AG04449 (cell line): ENCODE measurements around the gene PLA2R1.

Experiments used
- CTCF ChIA-PET: fragments of 350-600 bp; formaldehyde crosslinking; extraction: SDS; loops from one replicate; lab custom pipeline; 2021; ENCODE audit warnings: antibody characterized with exemption; lab: Yijun Ruan, JAX
- POLR2A ChIA-PET: fragments of 400-600, 350-600 bp; formaldehyde crosslinking; extraction: SDS; loops from one replicate; lab custom pipeline; 2020; ENCODE audit warnings: antibody characterized with exemption, inconsistent platforms; lab: Yijun Ruan, JAX
- DNase-seq: peaks from one replicate; pipeline ENCODE4 v3.0.0-alpha.2; 2010; ENCODE audit warnings: low read depth, low spot score
- H3K4me3 ChIP-seq: 2 replicates; pipeline ENCODE4 v1.5.1; 2011; ENCODE audit warnings: low read depth, mild to moderate bottlenecking, control low read depth, low read length
- CTCF ChIP-seq: IDR thresholded peaks from one replicate; pipeline ENCODE4 v1.5.1; 2011; ENCODE audit warnings: mild to moderate bottlenecking, moderate library complexity, low read length, control low read depth, inconsistent platforms; ENCODE audit not compliant: insufficient read depth; ENCODE audit errors: missing control alignments

The PLA2R1 gene

GRCh38 chr2:160062292-160063005, at the start of gene PLA2R1:
TSS of gene PLA2R1 (minus strand) at chr2:160062615. CDS start at chr2:160062403, 212 bp downstream.
- H3K4me3 ChIP-seq, result peak within 1 kb of the TSS; percentile 67
- CTCF ChIA-PET, result interaction anchor here (0.8 kb wide), 1 partner anchor 16 kb away, joined by 3 read pairs; no protein-coding TSS in a partner anchor

GRCh38 chr2:160110674-160111239, 48.3 kb upstream of the PLA2R1 start:
- POLR2A ChIA-PET, result interaction anchor here (1.0 kb wide), 1 partner anchor 159 kb away, joined by 3 read pairs; no protein-coding TSS in a partner anchor
- CTCF ChIA-PET, result interaction anchor here (0.6 to 4.7 kb wide), 53 partner anchors 10 to 952 kb away, joined by 3 to 68 read pairs (median 5); no protein-coding TSS in a partner anchor

More at GRCh38 chr2:160062292-160063005, at the start of gene PLA2R1:
- POLR2A ChIA-PET, result no interaction called here
- no peak for TF ChIP-seq CTCF
- no peak for DNase-seq

GRCh38 chr2:160109939-160110673, 47.7 kb upstream of the PLA2R1 start:
- no peak overlapping the region for H3K4me3 ChIP-seq
- TF ChIP-seq CTCF, result peak; percentile 67
- CTCF ChIA-PET, result interaction anchor here (0.6 to 4.7 kb wide), 60 partner anchors 10 to 953 kb away, joined by 3 to 68 read pairs (median 5); partner anchors contain the start of gene ITGB6
- POLR2A ChIA-PET, result interaction anchor here (1.0 kb wide), 1 partner anchor 160 kb away, joined by 3 read pairs; no protein-coding TSS in a partner anchor
- DNase-seq, result peak; percentile 31

More at GRCh38 chr2:160110674-160111239, 48.3 kb upstream of the PLA2R1 start:
- no peak overlapping the region for H3K4me3 ChIP-seq
- TF ChIP-seq CTCF, result no peak
- no peak for DNase-seq

GRCh38 chr2:160109243-160109642, 46.8 kb upstream of the PLA2R1 start:
- DNase-seq, result no peak
- ChIA-PET CTCF (interaction anchor here (0.7 to 4.7 kb wide), 43 partner anchors 9 to 954 kb away, joined by 3 to 68 read pairs (median 7); partner anchors contain the start of gene ITGB6), POLR2A (no interaction called here)
- H3K4me3 ChIP-seq, result no peak overlapping the region
- TF ChIP-seq CTCF, result no peak

DNA sequence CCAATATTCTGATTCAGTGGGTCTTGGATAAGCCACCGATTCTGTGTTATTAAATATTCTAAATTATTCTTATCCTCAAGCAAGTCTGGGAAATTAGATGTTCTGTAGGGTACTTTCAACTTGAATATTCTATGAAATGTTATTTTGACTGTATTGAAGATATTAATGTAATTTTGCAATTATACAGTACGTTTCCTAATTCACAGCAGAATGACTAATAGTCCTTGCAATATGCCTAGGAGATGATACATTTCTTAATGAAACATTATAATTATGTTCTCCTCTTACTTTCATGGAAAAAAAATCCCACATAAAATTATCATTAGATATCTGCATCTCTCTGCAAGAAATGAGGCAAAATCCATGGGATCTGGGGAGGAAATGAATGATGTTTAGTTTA, 46.2 kb upstream of the PLA2R1 start:
- H3K4me3 ChIP-seq, result no peak overlapping the region
- no peak for DNase-seq
- POLR2A ChIA-PET, result no interaction called here
- CTCF ChIA-PET, result interaction anchor here (1.2 to 4.7 kb wide), 21 partner anchors 8 to 954 kb away, joined by 3 to 68 read pairs (median 12); no protein-coding TSS in a partner anchor
- TF ChIP-seq CTCF, result no peak
